NCI-H460 (cell line): Measurements from ENCODE around the gene TLN1. TPM values are rescaled to one million over a fixed set of nuclear protein-coding genes. Genes with fewer than 3 reads are reported as not detected.

Source experiments
- DNase-seq: peaks from one replicate; pipeline ENCODE4 v3.0.0-alpha.2; 2016; ENCODE audit warnings: low read depth; ENCODE audit errors: extremely low read depth
- total RNA-seq: library from RNA; depleted of rRNA; stranded (reverse); fragments of >200 nt; shearing (Covaris generic); gene quantifications from 2 replicates; pipeline ENCODE4 v1.2.3, GENCODE V29; 2014

TLN1 gene
- total RNA-seq, 1 experiment from 2014 or later = 44.8 TPM

DNA sequence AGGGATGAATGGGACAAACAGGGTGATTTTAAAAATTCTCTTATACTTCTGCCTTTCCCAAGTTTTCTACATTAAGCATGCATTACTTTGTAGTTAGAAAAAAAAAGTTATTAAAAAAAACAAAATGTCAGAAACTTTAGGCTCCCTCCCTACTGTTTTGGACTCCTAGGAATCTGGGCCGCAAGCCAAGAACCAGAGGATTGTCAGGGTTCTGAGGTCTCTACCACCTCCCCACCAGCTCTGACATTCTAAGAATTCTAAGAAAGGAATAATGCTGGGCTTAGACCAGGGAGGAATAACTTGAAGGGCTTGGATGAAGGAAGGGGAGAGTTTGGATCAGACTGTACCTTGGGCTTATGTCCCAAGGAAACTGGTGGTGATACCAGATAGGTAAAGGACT lies 66.0 kb downstream of the TLN1 start:
- DNase-seq = no peak

DNA sequence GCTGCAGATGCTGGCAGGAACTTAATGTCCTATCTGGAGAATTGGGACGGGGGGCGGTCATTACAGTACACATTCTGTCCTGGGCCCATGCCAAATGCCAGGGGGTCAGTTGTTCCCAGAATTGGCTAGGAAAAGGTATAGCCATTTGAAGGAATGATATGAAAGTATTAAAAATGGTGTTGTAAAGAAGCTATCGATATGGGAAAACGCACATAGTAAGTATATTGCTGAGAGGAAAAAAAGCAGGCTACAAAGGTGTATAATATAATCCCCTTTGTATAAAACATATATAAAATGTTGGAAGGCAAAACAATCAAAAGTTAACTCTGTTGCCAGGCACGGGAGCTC lies 66.5 kb downstream of the TLN1 start:
- DNase-seq = no peak

DNA sequence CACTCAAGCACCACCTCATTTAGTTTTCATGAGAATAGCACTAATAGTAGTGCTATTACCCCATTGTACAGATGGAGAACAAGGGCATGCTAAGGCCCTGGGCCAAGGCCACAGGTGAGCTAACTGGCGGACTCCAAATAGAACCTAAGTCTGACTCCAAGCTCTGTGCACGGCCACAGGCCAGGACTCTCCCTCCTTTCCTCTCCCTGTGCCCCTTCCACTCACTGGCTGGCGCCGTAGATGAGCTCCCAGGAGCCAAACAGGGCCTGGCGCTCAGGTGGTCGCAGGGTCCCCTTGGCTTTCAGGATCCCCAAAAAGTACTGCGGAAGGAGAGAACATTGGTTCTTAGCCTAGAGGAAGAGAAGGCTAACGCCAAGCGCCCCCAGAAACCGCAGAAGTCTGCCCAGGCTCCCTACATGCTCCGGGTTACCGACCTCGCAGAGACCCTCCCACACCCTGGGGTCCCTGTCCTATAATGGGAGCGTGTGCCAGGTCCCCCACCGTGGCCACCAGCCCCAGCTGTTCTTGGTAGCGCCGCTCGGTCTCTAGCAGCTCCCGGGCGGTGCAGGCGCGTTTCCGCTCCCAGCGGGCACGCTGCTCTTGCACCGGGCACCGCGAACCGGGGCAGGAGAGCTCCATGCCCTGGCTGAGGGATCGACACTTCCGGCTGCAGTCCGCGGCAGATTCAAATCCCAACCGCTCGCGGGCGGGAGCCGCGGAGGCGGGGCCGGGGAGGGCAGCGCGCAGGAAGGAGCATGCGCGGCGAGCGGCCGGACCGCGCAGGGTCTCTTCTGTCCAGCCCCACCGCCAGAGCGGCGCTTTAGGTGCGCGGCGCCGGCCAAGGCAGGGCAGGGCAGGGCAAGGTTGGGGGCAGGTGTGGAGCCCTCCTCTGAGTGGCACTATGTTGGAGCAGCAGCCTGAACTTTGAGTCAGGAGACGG lies 67.2 kb downstream of the TLN1 start, which contains the start of gene ARHGEF39:
ARHGEF39 (minus strand) TSS at position 665 of the 940 bp plus-strand sequence; CDS start at position 639, 26 bp downstream.
- DNase-seq = peak; percentile 76

DNA sequence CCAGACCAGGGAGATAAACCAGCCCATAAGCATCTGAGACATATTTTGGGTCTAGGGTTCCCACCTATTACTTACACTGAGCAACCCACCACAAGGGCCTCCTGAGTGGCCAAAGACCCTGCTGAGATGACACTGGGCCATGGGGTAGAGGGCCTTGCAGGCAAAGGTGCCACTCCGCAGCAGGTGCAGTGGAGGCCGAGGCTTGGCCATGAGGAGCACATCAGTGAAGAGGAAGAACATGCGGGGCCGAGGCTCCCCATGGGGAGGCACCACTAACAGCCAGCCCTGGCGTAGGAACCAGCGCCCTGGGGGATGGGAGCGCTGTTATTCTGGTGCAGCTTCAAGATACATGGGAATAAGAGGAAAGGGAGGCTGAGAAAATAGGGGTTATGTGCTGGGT lies 69.6 kb downstream of the TLN1 start:
- no peak for DNase-seq

DNA sequence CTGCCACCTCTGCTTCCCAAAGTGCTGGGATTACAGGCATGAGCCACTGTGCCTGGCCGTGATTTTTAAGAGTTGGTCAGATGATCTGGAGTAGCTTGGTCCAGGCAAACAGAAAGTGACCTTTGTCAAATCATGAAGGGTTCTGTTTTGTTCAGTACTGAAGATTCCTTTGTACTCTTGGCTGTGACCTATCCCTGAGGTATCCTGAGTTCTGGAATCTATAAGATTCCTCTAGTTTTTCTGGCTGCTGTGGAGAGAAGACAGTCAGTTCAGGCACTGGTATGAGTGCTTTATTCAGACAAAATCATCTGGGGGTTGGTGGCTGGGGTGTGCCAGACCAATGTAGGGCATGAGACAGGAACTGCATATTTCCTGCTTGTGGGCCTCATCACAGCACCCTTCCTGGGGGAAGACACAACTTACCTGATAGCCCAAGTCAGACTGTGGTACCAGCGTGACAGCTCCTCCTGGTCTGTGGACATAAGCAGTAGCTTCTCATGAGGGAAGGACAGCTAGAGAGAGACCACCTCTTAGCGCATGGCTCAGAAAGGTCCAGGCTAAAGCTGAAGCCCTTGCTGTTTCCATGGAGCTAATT lies 70.1 kb downstream of the TLN1 start:
- DNase-seq = no peak

DNA sequence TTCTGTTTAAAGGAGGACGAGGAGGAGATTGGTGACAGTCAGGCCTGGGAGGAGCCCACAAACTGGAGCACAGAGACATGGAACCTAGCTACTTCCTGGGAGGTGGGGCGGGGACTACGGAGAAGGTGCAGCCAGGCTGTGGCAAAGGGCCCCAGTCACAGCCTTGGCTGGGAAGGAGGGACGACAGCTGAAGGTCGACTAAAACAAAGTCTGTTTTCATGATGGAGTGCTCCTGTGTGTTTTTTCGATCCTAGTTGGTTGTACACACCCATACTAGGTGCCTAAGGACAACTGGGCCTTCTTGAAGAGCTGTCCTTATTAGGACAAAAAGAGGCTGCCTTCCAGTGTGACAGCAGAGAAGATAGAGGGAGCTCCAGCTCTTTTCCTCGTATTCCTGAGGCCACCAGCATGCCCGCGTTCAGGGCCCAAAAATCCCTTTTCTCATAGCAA lies 71.0 kb downstream of the TLN1 start:
- no peak for DNase-seq

DNA sequence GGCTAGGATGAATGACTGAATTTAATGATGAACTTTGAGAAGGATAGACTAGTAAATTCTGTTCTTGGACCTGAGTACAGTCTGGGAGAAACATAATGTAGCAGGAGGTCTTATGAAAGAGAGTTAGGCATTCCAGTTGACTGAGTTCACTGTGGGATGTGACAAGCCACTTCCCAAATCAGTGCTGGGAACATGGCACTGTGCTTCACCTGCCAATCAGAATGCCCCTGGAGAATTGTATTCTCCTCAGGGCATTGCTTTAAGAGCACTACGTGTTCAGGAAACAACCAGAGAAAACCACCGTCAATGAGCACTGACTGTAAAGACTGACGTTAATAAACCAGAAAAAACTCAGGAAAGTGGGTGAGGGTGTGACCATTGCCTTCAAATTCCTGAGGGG lies 72.7 kb downstream of the TLN1 start:
- DNase-seq = no peak

DNA sequence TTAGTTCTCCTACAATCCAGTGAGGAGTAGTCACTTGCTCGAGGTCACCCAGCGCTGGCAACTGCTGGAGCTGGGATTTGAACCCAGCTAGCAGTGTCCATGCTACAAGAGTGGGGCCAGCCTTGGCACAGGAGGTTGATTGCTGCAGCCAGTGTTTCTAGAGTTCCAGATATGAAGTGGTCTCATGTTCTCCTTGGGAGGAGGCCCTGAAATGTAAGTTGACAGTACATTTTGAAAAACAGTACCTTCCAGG lies 73.1 kb downstream of the TLN1 start:
- DNase-seq = no peak

DNA sequence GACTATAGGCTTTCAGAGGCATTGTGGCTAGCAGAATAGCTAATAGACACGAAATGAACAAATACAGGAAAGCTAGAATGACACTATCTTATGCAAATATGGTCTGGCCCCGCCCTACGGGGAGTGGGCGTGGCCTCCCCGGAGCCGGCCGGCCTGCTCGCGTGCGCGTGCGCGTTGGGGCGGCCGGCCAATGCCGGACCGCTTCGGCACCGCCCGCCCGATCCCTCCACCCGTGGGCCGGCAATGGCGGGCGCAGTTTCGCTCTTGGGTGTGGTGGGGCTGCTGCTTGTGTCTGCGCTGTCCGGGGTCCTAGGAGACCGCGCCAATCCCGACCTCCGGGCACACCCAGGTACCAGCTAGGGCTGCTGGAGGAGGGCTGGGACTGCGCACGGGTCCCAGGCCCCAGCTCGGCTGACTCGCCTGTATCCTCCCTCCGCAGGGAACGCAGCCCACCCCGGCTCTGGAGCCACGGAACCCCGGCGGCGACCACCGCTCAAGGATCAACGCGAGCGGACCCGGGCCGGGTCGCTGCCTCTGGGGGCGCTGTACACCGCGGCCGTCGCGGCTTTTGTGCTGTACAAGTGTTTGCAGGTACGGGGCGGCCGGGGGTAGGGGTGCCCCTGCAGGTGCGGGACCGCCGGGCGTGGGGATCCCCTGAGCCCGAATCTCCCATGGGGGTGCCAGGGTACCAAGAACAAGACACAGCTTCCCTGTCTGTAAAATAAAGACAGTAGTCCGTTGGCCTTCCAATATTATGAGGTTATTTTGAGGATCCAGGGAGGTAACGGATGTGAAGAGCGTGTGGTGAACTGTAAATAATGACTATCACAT lies 73.6 kb downstream of the TLN1 start, which contains the start of gene CCDC107:
CCDC107 (plus strand) TSS at position 156 of the 831 bp plus-strand sequence; CDS start at position 244, 88 bp downstream.
- peak; percentile 72 for DNase-seq

DNA sequence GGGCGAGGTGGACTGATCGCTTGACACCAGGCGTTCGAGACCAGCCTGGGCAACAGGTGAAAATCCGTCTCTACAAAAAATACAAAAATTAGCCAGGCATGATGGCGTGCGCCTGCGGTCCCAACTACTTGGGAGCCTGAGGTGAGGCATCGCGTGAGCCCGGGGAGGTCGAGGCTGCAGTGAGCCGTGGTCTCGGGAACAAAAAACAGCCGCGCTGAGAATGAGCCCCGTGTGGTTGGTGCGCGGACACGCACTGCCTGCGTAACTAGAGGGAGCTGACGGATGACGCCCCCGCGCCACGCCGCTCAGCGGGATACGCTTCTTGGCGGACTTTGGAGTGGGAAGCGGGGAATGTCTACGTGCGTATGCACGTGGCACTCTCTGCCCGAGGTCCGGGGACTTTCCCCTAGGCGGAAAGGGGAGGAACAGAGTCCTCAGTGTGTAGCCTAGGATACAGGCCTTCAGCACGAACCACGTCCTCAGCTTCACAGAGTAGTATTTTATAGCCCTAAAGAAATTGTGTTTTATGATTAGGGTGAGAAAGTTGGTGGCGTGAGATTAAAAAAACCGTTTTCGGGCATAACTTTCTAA lies 74.4 kb downstream of the TLN1 start, which contains the start of gene RMRP:
RMRP (minus strand) TSS at position 474 of the 591 bp plus-strand sequence.
- peak; percentile 97 for DNase-seq

DNA sequence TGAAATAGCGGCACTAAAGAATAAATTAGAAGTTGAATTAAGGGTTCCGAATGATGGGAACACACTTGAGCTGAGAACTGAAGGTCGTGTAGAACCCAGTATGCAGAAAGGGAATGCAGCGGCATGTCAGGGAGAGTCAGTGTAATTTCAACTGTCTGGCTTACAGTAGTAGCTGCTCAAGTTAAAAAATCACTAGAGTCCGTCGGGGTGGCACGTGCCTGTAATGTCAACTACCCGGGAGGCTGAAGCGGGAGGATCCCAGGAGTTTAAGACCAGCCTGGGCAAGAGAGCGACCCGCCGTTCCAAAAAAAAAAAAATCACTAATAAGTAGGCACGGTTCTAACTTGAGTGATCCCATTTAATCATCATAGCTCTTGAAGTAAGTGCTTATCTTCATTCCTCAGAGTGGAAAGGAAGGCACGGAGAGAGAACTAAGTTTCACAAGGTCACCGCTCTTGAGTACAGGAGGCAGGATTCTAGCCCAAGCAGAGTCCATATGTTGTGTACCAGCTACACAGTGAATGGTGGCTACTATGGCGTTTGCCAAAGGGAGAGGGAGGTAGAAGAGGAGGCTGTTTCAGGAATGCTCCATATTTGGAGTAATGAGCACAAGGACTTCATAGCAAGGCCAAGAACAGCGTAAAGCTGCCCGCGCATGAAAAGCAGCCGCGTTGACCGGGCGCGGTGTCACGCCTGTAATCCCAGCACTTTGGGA lies 75.0 kb downstream of the TLN1 start:
- DNase-seq = no peak

DNA sequence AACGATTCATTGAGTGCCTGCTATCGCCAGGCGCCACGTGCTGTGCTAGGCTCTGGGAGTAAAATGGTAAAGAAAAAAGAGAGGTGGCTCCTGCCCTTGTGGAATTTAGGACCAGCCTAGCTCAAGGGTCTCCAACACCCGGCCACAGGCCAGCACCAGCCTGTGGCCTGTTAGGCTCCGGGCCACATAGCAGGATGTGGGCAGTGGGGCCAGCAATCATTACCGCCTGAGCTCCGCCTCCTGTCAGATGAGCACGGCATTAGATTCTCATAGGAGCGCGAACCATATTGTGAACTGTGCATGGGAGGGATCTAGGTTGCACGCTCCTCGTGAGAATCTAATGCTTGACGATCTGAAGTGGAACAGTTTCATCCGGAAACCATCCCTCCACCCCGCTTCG lies 75.6 kb downstream of the TLN1 start:
- DNase-seq = no peak

DNA sequence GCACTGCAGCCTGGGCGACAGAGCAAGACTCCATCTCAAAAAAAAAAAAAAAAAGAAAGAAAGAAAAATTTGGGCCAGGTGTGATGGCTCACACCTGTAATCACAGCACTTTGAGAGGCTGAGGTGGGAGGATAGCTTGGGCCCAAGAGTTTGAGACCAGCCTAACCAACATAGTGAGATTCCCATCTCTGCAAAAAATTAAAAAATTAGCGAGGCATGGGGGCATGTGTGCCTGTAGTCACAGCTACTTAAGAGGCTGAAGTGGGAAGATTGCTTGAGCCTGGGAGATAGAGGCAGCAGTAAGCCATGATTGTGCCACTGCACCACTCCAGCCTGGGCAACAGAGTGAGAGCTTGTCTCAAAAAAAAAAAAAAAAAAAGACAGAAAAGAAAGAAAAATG lies 78.4 kb downstream of the TLN1 start:
- DNase-seq = no peak

DNA sequence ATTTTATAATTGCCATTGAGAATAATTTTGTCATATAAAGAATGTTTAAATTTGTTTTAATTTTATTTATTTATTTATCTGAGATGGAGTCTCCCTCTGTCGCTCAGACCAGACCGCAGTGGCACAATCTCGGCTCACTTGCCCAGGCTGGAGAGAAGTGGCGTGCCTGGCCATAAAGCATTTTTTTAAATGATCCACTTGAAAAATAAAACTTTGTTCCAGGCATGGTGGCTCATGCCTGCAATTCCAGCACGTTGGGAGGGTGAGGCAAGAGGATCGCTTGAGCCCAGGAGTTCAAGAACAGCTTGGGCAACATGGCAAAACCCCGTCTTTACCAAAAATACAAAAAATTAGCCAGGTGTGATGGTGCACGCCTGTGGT lies 79.2 kb downstream of the TLN1 start:
- no peak for DNase-seq

DNA sequence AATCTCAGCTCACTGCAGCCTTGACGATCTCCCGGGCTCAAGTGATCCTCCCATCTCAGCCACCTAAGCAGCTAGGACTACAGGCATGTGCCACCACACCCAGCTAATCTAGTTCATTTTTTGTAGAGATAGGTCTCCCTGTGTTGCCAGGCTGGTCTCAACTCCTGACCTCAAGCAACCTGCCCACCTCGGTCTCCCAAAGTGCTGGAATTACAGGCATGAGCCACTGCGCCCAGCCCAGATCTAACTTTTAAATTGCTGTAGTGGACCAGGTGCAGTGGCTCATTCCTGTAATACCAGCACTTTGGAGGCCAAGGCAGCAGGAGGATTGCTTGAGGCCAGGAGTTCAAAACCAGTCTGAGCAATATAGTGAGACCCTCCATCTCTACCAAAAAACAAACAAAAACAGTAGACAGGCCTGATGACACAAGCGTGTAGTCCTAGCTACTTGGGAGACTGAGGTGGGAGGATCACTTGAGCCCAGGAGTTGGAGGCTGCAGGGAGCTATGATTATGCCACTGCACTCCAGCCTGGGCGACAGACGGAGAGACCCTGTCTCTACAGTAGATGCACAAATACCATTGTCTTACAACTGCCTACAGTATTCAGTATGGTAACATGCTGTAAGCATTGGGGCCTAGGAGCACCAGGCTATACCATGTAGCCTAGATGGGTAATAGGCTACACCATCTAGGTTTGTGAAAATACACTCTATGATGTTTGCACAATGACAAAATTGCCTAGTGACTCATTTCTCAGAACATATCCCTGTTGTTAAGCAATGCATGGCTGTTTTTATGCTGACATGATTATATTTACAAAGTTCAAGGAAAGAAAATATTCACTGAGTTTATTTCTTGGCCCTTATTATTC lies 79.8 kb downstream of the TLN1 start:
- DNase-seq = no peak

DNA sequence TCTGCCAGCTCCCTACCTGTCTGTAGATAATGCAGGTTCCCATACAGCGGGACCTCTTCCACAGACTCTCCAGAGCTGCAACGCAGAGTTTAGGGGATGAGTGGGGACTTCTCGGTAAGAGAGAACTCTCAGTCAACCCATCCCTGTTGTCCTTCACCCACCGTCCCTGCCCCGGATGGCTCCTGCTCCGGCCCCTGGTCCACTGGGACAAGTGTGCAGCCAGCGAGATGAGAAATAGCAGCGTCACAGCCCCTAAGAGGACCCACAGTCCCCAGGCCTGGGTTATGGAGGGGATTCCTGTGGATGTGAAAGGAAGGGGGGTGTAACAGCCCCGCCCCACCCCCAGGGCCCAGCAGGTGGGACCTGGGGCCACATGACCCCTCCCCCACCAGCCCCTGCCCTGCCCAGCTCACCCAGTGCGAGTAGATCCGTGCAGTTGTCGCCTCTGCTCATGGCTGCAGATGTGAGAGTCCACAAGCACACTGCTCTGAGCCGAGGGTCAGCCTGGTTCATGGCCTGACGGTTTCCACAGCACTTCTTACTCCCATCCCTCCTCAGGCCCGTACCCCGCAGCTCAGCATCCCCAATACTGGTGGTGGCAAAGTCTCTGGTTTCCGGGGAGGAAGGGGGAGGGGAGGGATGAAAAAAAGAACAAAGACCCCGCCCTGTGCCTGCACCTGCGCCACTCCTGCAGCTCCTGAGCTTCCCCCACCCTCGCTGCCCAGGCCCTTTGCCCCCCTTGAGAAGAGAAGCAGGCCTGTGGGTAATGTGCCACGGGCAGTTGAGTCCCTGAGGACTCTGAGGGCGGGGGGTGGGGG lies 81.4 kb downstream of the TLN1 start, which contains the start of gene SIT1:
SIT1 (minus strand) TSS at position 591 of the 818 bp plus-strand sequence; CDS start at position 513, 78 bp downstream.
- no peak for DNase-seq

DNA sequence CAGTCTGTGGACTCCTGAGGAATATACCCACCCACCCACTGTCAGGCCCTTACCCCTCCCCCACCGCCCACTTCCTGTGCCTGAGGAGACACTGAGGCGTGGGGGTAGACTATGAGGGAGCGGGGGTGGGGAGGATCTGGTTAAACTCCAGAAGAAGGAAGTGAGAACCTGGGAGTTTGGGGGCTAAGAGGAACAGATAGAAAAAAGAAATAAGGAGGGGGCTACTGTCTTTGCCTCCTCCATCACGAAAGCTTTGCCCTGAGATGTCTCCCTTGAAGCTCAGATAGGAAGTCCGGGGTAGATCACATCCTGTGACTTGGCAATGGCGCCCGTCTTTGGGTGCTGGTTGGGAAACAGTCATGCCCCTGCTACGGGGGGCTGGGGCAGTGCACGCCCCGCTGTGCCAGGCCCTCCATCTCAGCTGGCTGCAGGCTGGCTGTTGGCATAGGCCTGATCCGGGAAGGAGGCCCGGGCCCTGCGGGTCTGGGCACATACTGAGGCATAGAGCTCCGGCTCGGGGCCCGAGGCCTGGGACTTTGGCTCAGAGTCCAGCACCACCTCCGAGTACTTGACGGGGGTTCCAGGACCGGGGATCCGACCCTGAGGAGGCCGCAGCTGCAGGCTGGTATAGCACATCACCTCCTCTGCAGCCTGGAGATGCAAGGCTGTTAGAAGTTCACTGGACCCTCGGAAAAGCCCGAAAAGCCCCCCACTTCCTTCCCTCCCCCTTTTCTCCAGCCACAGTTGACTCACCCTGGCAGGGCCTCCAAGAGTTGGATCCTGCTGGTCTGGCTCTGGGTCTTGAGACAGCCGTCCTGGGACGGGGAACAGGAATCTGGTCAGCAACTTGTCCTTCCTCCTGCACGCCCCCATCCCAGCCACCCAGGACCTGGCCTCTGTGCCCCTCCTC lies 82.3 kb downstream of the TLN1 start:
- DNase-seq = no peak
